Fibroblast of skin of left biceps (primary cell): ENCODE data around the gene ARL8A.
"Not testable (repeated sequence)": the region's sequence is repeated elsewhere in the genome, so short reads cannot be mapped to it uniquely, and the experiment has no call there.

ENCODE experiments used
- DNase-seq, 2 experiments: peaks; one replicate each; pipeline ENCODE4 v3.0.0-alpha.2; 2013; ENCODE audit warnings: low read depth in 2 of 2

The ARL8A gene

DNA sequence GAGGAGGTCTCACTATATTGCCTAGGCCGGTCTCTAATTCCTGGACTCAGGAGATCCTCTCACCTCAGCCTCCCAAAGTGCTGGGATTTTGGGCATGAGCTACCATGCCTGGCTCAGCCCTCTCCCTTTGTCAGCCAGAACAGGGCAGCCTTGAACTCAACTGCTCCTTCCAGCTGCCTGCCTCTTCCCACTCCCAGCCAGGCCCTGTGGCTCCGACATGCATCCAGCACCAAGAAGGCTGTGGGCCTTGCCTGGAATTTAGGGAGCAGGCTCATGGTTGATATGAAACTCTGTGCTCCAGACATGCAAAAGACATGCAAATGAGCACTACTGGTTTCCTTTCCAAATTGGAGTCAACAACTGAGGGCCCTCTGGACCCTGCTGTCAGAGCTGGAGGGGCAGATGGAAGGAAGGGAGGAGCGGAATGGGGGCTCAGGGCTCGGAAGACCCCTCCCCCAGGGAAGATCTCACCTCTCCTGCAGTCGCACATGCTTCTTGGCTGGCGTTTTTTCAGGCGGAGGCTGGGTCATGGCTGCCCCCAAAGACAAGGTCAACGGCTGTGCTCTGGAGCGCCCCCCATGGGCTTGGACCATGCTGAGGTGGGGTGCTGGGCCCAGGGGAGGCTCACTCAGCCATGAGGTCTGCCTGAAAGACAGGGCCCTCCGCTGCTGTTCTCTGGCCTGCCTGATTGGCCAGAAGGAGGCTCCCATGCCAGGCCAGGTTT, 14.4 kb upstream of the ARL8A start:
- no peak for DNase-seq

DNA sequence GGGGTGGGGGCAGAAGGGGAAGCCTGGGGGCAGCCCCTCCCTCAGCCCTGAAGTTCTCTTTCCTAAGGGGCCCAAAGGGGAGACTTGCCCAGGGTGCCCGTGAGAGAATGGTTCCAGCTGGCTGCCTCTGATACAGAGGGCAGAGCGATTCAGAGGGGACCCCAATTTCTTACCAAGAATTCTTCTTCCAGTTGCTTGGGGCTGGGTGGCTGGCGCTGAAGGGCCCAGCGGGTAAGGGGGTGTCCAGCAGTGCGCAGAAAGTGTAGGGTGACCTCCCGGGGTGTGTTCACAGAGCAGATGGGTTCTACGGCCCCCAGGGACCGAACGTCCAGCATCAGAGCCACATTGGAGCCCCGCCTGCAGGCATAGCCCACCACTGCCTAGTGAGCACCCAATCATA, 13.4 kb upstream of the ARL8A start:
- DNase-seq = no peak

GRCh38 chr1:202156590-202156989, 12.1 kb upstream of the ARL8A start:
- no peak for DNase-seq

- no peak for DNase-seq
These were observed 11.0 kb upstream of the ARL8A start for GRCh38 chr1:202155478-202156021.

DNA sequence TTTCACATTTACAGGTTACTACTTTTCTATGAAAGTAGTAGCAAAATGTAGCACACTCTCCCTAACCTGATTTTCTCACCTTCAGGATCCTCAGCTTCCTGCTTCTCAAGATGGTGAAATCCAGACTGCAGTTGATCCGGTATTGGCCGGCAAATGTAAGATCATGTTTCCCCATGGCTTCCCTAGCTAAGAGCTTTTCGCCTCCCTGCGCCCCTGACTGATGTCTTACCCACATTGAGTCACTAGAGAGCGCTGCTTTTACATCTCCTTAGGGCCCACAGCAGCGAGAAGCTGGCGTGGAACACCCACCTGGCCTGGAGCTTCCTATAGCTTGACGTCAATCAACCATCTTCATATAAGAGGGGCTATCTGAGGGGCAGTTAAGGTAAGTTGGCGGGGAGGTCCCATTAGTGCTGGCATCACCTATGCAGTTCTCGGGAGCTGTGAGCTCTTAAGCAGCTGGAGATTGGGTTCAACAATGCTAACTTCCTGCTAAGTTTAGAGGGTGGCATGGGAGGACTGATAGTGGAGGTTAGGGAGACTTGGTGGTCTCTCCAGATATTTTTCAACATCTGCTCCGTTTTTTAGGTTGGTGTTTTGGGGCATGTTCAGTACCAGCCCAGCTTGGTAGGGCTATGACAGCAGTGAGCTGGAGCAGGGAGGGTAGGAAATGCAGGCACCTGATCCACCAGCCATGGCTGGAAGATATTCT, 10.4 kb upstream of the ARL8A start:
- DNase-seq = peak in 1 of 2 experiments; percentile 23

DNA sequence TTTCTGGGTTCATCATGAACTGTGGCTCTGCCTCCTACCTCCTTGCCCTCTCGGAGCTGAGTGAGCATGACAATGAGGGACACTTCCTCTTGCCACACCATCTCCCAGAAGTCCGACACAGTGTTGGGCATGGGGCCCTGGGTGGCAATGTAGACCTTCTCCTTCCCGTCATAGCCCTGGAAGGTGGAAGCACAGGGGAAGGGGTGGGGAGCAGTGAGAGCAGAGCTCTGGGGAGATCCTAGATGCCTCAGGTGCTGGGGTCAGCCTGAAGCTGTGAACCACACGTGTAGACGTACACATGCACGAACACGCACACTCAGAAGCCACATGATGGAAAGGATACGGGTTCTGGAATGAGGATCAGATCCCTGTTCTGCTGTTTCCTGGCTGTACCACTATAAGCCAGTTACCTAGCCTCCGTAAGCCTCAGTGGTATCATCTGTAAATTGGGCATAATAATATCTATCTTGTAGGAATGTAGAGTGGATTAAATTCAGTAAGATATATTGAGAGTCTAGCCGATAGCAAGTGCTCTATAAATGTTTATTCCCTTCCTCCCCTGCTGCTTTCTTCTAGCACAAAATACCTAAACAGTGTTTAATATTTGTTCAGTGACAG, 9.7 kb upstream of the ARL8A start:
- DNase-seq = no peak

DNA sequence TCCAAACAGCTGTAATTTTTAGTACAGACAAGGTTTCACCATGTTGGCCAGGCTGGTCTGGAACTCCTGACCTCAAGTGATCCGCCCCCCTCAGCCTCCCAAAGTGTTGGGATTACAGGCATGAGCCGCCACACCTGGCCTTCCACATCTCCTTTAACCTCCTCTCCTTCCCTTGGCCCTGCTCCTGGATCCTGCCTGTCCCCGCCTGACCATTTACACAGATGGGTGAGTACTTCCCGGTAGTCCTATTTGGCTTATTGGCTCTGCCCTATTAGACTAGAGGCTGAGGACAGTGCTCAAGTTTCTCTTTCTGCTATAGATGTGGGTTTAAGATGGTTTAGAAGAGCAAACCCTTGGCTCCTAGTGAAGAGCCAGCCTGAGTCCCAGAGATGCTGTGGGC, 8.7 kb upstream of the ARL8A start:
- DNase-seq = no peak

GRCh38 chr1:202152399-202152798, 7.9 kb upstream of the ARL8A start:
- no peak for DNase-seq

DNA sequence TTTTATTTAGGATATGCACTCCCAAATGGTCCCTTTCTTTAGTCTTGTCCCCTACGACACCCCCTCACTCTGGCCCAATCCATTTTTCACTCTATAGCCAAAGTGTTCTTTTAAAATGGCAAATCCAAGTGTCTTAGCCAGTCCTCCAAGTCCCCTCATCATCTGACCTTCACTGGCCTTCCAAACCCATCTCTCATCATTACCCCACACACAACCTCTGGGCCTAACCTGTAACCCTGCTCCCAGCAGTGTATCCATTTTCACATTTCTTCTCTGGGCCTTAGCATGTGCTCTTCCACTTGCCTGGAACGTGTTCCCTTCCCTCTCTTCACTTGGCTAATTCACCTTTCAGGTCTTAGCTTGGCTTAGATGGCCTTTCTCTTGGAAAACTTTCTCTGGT, 6.5 kb upstream of the ARL8A start:
- no peak for DNase-seq

- no peak for DNase-seq
These were observed 6.1 kb upstream of the ARL8A start for GRCh38 chr1:202150602-202151001.

DNA sequence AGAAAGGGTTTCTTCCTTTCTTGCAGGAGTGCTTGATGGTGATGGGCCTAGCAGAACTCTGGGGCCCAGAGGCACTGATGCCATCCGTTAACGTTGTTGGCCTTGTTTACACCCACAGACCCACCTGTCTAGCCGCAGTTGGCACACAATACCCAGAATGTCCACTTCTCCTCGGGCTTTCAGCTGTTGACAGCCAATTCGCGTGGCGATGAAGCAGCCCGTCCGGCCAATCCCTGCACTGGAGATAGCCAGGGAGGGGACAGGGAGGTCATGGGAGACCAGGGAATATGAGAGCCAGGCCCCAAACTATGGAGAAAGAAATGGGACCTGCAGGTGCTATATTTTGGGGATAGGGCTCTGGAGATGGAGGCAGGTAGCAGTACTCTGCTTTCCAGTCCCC, 5.7 kb upstream of the ARL8A start:
- DNase-seq = no peak

DNA sequence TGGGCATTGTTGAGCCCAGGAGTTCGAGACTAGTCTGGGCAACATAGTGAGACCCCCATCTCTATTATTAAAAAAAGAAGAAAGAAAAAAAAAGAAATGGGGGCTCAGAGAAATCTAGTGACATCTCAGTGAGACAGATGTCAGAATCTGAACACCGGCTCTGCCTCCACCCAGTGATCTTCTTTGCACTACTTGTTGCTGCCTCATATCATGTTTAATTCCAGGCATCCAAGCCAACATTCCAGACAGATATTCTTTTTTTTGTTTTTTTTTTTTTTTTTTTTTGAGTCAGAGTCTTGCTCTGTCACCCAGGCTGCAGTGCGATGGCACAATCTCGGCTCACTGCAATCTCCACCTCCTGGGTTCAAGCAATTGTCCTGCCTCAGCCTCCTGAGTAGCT, 5.0 kb upstream of the ARL8A start:
- DNase-seq = no peak

GRCh38 chr1:202148391-202148790, 3.9 kb upstream of the ARL8A start:
- DNase-seq = no peak

DNA sequence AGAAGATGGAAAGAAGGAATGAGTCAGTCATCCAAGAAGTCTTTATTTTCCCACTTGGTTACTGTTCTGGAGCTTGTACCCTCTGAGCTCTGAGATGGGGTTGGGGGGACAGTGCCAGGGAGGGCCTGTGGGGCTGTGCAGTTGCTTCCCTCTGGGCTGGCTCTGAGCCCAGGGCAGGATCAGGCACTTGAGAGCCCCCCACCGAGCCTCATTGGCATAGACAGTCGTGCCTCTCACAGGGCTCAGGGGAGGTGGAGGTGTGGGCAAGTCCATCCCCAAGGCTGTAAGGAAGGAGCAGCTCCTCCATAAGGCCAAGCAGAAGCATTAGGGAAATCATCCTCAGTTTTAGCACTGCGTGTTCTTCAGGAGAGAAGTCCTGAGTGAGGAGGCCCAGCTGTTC, 2.5 kb upstream of the ARL8A start:
- DNase-seq = no peak

GRCh38 chr1:202146279-202146678, 1.7 kb upstream of the ARL8A start:
- DNase-seq = no peak

DNA sequence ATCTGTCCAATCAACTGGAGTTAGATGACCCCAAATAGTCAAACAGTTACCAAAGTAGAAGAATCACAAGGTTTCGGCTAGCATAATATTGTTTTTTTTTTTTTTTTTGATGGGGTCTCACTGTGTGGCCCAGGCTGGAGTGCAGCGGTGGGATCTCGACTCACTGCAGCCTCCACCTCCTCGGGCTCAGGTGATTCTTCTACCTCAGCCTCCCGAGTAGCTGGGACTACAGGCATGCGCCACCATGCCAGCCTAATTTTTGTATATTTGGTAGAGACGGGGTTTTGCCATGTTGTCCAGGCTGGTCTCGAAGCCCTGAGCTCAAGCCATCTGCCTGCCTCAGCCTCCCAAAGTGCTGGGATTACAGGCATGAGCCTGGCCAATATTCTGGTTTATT, 1.2 kb upstream of the ARL8A start:
- DNase-seq = not testable (repeated sequence)

- no peak for DNase-seq
These were observed 669 bp upstream of the ARL8A start for GRCh38 chr1:202145068-202145743.

DNA sequence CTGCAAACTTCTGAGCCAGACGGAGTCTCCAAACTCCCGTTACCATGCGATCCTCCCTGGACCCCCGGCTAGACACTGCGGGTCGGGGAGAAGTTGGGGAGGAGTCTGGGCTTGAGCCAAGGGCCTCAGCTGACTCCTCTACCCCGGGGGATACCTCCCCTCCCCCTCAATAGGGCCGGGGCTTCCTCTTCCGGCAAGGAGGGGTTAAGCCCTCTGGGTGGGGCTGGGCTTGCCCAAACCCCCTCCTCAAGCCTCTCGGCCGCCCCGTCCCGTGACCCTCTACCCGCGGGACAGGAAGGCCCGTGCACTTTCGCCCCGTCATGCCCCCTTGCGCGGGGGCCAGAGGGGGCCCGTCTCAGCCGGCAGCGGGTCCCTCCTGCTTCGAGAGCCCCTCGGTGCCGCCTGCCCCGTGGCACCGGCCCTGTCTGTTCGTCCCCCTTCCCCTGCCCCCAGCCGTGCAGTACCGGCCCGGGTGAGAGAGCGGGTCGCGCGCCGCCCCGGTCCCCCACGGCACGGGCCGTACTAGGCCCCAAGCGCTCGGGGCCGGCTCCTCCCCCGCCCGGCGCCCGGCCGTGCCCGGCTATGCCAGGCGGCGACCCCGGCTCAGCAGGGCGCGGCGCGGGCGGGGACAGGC, 652 bp downstream of the ARL8A start:
- no peak for DNase-seq

DNA sequence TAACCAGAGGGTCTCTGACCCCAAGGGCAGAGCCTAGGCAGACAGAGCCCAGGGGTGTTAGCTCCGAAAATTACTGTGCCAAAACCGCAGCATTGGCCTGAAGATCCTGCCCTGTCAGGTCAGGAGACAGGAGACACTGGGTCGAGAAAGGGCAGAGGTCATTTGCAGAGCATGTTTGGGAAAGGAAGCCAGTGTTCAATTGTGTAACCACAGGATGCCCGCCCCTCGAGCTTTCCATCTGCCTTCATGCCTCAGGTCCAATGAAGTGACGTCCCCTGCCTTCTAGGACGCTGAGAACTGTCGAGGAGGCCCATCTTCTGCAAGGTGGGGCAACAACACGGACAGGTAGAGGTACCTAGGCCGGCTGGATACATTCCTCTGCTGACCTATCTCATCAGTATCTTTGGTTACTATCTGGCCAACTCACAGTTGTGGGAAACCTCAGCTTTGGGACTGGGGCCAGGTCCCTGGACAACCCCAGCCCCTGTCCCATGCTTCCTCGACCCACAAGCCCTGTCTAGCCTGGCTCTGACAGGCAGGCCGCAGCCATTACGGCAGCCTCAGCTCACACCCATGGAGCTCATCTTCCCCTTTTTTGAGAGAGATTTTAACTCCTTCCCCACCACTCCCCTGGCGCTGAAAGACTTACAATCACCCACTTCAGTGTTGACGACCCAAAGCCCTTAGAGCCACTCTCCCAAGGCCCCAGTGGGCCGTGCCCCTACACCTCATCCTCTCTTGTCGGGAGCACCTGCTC, 1.3 kb downstream of the ARL8A start:
- no peak for DNase-seq

GRCh38 chr1:202141468-202141867, 3.1 kb downstream of the ARL8A start:
- not testable (repeated sequence) for DNase-seq

GRCh38 chr1:202140833-202141232, 3.7 kb downstream of the ARL8A start:
- DNase-seq = no peak
